ENCODE measurements around the gene ZNF682. TPM values are rescaled to one million over a fixed set of nuclear protein-coding genes. Genes with fewer than 3 reads are reported as not detected.
"Not testable (repeated sequence)": the region's sequence is repeated elsewhere in the genome, so short reads cannot be mapped to it uniquely, and the experiment has no call there.

Gene ZNF682
- 1 to 10 TPM in 2 of 3 donors, under 1 TPM in 1; 0.83 to 2.1 (median 1.4) TPM for polyA plus RNA-seq

GRCh38 chr19:20039203-20039723, at the start of gene ZNF682:
ZNF682 (minus strand) TSS chr19:20039505; CDS start chr19:20039345, 160 bp downstream.
- 0 to 1% (median 1%) methylated on average over 25 of the region's 25 CpGs for WGBS, 3 donors
- no peak within 1 kb of the TSS for H3K27ac ChIP-seq (ENCODE audit: low read depth, low read length)

DNA sequence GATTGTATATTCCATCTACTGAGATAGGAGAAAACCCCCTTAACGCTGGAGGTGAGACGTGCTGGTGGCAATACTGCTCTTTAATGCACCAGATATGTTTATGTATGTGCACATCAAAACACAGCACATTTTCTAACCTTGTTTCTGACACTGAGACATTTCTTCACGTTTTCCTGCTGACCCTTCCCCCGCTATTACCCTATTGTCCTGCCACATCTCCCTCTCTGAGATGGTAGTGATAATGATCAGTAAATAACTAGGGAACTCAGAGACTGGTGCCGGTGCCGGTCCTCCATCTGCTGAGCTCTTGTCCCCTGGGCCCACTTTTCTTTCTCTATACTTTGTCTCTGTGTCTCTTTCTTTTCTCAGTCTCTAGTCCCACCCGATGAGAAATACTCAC, 43.6 kb upstream of the ZNF682 start:
- H3K27ac ChIP-seq (ENCODE audit: low read depth, low read length), result not testable (repeated sequence)
- 53 to 70% (median 64%) methylated on average over 7 of the region's 7 CpGs for WGBS, 3 donors

DNA sequence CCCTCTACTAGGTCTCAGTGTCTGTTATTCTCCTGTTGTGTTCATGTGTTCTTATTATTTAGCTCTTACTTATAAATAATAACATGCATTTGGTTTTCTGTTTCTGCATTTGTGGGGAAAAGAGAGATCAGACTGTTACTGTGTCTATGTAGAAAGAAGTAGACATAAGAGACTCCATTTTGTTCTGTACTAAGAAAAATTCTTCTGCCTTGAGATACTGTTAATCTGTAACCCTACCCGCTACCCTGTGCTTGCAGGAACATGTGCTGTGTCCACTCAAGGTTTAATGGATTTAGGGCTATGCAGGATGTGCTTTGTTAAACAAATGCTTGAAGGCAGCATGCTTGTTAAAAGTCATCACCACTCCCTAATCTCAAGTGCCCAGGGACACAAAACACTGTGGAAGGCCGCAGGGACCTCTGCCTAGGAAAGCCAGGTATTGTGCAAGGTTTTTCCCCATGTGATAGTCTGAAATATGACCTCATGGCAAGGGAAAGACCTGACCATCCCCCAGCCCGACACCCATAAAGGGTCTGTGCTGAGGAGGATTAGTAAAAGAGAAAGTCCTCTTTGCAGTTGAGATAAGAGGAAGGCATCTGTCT, 43.0 kb upstream of the ZNF682 start:
- WGBS, 3 donors, result 61 to 80% (median 63%) methylated on average over 3 of the region's 3 CpGs
- not testable (repeated sequence) for H3K27ac ChIP-seq (ENCODE audit: low read depth, low read length)

DNA sequence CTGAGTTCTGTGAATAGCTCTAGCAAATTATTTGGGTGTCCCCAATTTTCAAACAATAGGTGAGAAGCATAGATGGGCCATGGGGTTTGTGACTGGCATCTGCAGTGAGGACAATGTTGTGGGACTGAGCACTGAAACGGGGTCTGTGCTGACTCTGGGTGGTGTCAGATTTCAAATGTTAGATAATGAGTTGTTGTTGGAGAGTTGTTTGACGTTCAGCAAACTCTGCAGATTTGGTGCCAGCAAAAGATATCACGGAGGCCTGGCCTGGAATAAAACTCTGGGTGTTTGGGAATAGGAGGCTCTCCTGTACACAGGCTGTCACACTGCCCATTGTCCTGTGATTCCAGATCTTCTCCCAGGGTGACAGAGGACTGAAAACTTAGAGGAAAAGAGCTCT, 41.4 kb upstream of the ZNF682 start:
- H3K27ac ChIP-seq (ENCODE audit: low read depth, low read length), result no peak overlapping the region
- WGBS, 3 donors, result 37 to 67% (median 63%) methylated on average over 3 of the region's 3 CpGs

GRCh38 chr19:20079476-20079875, 40.2 kb upstream of the ZNF682 start:
- 62 to 86% (median 69%) methylated on average over 8 of the region's 8 CpGs for WGBS, 3 donors
- no peak overlapping the region for H3K27ac ChIP-seq (ENCODE audit: low read depth, low read length)

- 1% methylated on average over 19 of the region's 19 CpGs for WGBS, 3 donors
- no peak overlapping the region for H3K27ac ChIP-seq (ENCODE audit: low read depth, low read length)
Observed at GRCh38 chr19:20078581-20079031, 39.3 kb upstream of the ZNF682 start.

GRCh38 chr19:20077791-20078463, 38.6 kb upstream of the ZNF682 start, which contains the start of gene ZNF90:
ZNF90 (plus strand) TSS chr19:20078000; CDS start chr19:20078133, 133 bp downstream.
- WGBS, 3 donors, result 0 to 2% (median 1%) methylated on average over 28 of the region's 28 CpGs

GRCh38 chr19:20072936-20073335, 33.6 kb upstream of the ZNF682 start:
- no peak overlapping the region for H3K27ac ChIP-seq (ENCODE audit: low read depth, low read length)
- WGBS, 3 donors, result 89 to 90% (median 90%) methylated on average over 5 of the region's 5 CpGs

More at GRCh38 chr19:20077791-20078463, 38.6 kb upstream of the ZNF682 start, which contains the start of gene ZNF90:
- no peak within 1 kb of the TSS for H3K27ac ChIP-seq (ENCODE audit: low read depth, low read length)

- 63 to 72% (median 70%) methylated on average over 2 of the region's 2 CpGs for WGBS, 3 donors
- H3K27ac ChIP-seq (ENCODE audit: low read depth, low read length), result no peak overlapping the region
Observed at GRCh38 chr19:20070691-20071090, 31.4 kb upstream of the ZNF682 start.

DNA sequence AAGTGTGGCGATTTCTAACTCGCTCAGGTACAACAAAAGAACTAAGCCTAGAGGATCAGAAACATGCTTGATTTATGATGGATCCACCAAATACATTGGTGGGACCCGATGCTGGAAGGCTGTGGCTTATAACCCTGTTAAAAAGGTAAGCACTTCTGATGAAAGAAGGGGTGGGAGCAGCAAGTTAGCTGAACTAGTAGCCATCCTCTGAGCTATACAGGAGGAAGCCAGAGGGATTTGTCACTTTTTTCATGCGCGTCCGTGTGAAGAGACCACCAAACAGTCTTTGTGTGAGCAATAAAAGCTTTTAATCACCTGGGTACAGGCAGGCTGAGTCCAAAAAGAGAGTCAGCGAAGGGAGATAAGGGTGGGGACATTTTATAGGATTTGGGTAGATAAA, 29.3 kb upstream of the ZNF682 start:
- not testable (repeated sequence) for H3K27ac ChIP-seq (ENCODE audit: low read depth, low read length)
- 23 to 32% (median 27%) methylated on average over 7 of the region's 7 CpGs for WGBS, 3 donors

DNA sequence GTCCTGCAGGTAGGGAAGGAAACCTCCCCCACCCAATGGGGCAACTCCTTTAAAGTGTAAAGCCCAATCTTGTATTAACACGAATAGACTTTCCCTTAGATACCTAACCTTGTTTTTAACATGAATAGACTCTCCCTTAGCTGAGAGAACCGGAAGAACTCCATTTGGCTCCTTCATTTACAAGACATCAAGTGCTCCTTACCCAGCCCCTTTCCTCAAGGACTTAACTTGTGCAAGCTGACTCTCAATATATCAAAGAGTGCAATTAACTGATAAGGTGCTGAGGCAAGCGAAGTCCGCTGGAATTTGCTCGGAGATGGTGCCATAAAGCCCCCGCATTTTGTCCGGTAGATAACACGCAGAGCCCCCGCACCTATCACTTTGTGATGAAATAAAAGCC, 28.6 kb upstream of the ZNF682 start:
- WGBS, 3 donors, result 15 to 26% (median 19%) methylated on average over 9 of the region's 9 CpGs
- H3K27ac ChIP-seq (ENCODE audit: low read depth, low read length), result no peak overlapping the region

DNA sequence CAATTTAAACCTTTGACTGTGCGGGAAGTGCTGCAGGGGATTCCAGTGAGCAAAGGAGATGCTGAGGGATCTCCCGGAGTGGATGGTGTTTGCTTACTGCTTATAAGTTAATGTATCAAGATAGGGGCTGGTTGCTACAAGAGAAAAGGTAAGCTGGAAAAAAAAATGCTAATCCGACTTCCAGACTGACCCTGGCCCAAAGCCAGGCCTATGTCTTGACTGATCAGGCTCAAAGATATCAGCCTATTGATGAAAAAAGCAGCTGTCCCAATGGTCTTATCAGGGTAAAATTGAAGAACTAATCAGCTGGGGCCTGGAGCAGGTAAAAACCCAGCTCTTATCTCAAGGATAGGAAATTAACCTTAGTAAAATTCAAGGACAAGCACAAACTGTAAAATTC, 27.6 kb upstream of the ZNF682 start:
- no peak overlapping the region for H3K27ac ChIP-seq (ENCODE audit: low read depth, low read length)
- WGBS, 3 donors, result 17 to 74% (median 45%) methylated on average over 3 of the region's 3 CpGs

DNA sequence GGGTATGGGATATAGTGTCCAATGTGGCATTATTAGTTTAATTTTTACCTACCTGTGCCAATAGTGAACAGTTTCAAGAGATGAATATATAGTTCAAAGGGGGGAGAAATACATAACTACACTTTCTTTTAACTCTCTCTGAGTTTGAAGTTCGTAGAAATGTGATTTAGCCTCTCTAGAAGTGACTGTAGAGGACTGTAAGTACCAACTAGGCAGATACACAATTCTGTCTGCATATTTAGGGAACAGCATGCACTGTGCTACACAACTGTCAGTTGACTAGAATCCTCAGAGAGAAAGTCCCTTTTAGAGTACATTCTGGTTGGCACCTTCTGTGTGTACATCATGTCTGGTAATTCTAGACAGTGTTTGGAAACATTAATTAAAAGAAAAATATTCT, 21.0 kb upstream of the ZNF682 start:
- H3K27ac ChIP-seq (ENCODE audit: low read depth, low read length), result no peak overlapping the region
- 45 to 69% (median 58%) methylated on average over 1 of the region's 1 CpG for WGBS, 3 donors

GRCh38 chr19:20058738-20059137, 19.4 kb upstream of the ZNF682 start:
- not testable (repeated sequence) for H3K27ac ChIP-seq (ENCODE audit: low read depth, low read length)

DNA sequence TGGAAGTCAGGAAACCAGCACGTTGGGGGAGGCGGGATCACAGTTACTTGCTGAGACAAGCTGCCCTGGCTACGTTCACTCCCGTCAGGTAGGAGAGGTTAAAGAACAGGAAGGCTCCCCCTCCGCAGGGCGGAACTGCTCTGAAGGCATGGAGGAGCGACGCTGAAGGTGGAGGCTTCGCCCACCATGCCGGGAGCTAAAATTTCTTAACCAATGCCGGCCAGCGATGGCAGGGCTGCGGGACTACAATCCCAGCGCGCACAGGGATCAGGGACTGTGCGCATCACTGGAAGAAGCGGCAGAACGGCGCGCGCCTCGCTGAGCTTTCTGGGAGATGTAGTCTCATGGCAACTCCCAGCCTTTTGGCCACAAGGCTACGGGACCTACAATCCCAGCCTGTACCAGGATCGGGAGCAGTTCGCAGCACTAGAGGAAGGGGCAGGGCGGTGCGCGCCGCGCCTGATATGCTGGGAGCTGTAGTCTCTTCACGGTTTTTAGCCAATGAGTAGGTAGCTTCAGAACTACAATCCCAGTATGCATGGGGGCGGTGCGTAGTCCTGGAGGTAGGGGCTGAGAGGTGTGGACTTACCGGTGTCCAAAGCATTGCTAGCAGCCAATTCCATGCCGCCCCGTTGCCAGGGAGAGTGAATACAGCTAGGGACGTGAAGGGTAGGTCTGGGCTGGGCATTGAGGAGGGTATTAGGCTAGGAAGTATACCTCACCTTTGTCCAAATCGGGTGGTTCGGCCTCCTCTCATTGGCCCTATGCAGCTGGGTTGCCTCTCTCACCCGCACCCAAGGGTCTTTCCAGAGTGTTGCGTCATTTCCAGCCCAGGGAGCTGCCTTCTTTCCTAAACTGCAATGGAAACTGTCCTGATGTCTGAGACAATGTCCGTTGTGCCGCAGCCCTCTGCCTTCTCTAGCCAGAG, 12.8 kb upstream of the ZNF682 start:
- H3K27ac ChIP-seq (ENCODE audit: low read depth, low read length), result no peak overlapping the region
- 0 to 1% (median 1%) methylated on average over 43 of the region's 43 CpGs for WGBS, 3 donors

DNA sequence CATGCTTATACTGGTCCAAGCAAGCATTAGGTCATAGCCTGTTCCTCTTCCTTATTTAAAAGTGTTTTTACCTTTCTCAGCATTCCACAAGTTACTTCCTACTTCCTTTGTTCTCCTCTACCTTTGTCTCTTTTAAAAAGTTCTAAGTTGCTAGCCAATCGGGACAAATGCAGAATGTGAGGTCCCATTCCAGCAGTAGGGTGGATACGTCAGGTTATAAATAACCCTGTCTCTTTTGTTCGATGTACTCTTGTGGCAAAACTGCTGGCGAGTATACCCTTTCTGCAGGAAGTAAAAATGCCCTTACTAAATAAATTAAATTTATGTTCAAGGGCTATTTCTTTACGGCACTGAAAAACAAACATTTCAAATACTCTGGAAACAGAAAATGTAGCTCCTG, 6.4 kb upstream of the ZNF682 start:
- H3K27ac ChIP-seq (ENCODE audit: low read depth, low read length), result not testable (repeated sequence)
- 40 to 66% (median 50%) methylated on average over 5 of the region's 5 CpGs for WGBS, 3 donors

GRCh38 chr19:20044663-20045062, 5.4 kb upstream of the ZNF682 start:
- H3K27ac ChIP-seq (ENCODE audit: low read depth, low read length), result no peak overlapping the region
- 55 to 76% (median 63%) methylated on average over 3 of the region's 3 CpGs for WGBS, 3 donors

DNA sequence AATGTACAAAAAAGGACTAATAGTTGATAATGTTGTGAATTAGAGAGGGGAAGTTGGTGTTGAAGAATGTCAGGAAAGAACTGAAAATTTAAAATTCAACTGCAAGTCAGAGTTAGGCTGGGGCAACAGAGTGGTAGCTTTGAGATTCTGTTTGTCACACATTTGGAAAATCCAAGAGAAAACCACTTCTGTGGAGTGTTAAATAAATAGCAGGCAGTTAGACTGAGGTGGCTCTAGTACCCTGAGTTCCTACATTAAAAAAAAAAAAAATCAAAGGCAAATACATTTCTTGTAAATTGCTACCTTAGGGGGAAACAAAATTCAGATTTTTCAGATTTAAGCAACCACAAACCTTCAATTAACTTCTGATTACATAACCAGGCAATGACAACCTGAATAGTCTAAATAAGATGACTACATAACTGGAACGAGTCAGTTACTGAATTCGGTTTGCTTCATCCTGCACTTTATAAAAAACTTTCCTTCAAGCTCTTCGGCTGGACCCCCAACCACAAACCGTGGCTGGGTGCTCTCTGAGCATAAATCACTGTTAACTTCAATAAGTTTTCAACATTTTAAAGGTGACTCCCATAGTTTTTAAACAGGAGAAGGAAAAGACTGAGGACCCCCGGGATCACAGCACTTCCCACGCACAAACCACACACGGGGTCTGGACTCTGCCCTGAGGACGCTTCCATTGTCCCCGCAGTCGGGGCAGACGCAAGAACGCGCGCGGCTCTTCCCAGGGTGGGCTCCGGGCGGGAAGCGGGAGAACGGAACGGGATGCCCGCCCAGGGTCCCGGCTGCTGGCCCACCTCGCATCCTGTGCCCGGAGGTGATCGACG, 725 bp downstream of the ZNF682 start:
- no peak overlapping the region for H3K27ac ChIP-seq (ENCODE audit: low read depth, low read length)
- WGBS, 3 donors, result 0 to 1% (median 0%) methylated on average over 26 of the region's 26 CpGs

Data from adipose tissue (tissue), 3 donors.